HG03460 (cell line): Measurements from ENCODE around the gene LIAS.

Source experiments
- ATAC-seq: cut with Tn5 transposase; IDR thresholded peaks from one replicate; pipeline ENCODE4 v1.9.1; 2021; ENCODE audit not compliant: unreplicated experiment

LIAS gene

GRCh38 chr4:39528061-39528465 lies 69.2 kb downstream of the LIAS start:
- ATAC-seq: no peak
